Effector CD8-positive, alpha-beta T cell (primary cell): Measurements from ENCODE around the gene OR2M5.

Source experiments
- DNase-seq: peaks from one replicate; lab custom pipeline; 2025; lab: John Stamatoyannopoulos, UW
- total RNA-seq, 4 experiments: gene quantifications; one replicate each; lab custom pipeline; 2026; lab: John Stamatoyannopoulos, UW

The OR2M5 gene, protein sequence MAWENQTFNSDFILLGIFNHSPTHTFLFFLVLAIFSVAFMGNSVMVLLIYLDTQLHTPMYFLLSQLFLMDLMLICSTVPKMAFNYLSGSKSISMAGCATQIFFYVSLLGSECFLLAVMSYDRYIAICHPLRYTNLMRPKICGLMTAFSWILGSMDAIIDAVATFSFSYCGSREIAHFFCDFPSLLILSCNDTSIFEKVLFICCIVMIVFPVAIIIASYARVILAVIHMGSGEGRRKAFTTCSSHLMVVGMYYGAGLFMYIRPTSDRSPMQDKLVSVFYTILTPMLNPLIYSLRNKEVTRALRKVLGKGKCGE
- 0 reads per million in 4 experiments for total RNA-seq

DNA sequence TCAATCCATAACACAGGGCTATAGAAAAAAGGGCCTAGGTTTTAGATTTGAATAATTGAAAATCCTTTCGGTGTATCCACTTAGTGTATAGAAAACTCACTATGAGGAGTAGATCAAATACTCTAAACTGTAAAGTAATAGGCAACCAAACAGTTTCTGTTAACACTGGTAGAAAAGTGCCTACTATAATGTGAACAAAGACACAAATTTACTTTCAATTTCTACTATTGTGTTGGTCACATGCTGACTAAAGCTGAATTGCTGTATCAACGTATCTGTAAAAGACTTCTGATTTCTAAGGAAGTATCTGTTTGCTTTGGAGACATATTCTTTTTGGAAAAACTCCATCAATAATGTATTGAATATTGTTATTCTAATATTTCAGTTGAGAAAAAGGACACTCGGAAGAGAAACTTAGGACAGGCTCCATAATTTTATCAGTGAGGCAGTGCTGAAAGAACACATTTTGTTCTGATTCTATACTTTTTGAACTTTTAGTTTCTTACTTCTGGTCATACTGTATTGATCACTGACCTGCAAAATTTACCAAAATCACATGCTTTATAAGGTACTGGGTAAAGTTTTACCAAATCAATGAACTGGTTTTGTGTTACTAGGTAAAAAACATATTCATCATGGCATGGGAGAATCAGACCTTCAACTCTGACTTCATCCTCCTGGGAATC is at the start of gene OR2M5:
TSS of gene OR2M5 (plus strand) at position 636 of the 686 bp plus-strand sequence. CDS start at position 636, 0 bp downstream.
- no peak for DNase-seq

GRCh38 chr1:248098529-248098928 is 46.4 kb upstream of the OR2M5 start:
- no peak for DNase-seq

GRCh38 chr1:248102847-248103246 is 42.1 kb upstream of the OR2M5 start:
- DNase-seq = no peak

GRCh38 chr1:248111157-248111556 is 33.8 kb upstream of the OR2M5 start:
- DNase-seq = no peak

DNA sequence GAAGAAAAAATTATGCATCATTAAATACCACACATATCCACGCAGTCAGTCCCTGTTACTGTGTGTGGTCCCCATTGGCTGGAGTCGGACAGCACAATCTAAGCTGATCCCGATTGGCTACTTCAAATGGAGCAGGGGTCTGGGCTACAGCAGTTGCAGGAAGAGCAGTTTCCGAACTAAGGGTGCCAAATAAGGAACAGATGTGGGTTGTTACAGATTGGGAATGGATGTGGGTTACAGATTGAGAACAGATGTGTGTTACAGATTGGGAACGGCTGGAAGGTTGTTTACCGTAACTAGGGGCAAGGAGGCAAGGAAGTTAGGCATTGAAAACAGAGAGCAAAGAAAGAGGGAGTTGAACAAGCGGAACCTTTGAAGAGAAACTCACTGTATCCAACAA is 30.1 kb upstream of the OR2M5 start:
- DNase-seq = no peak

GRCh38 chr1:248127653-248128052 is 17.3 kb upstream of the OR2M5 start:
- no peak for DNase-seq

DNA sequence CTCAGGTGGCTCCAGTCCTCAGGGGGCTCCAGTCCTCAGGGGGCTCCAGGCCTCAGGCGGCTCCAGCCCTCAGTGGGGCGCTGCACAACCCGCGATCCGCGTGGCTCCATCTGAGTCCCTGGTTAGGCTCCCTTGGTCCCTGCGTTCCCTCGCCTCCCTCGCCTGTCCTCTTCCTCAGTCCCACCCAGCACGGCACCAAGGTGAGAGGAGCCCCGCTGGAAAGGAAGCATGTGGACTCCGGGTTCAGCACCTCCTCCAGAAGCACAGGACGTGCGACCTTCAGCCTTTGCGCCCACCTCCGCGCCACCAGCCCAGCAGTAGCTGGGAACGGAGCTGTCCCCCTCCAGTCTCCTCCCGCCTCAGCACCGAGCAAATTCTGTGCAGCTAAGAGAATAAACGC is 8.1 kb upstream of the OR2M5 start:
- no peak for DNase-seq

- no peak for DNase-seq
These were observed 4.1 kb upstream of the OR2M5 start for GRCh38 chr1:248140846-248141245.

- no peak for DNase-seq
These were observed 1.6 kb upstream of the OR2M5 start for GRCh38 chr1:248143311-248143710.

DNA sequence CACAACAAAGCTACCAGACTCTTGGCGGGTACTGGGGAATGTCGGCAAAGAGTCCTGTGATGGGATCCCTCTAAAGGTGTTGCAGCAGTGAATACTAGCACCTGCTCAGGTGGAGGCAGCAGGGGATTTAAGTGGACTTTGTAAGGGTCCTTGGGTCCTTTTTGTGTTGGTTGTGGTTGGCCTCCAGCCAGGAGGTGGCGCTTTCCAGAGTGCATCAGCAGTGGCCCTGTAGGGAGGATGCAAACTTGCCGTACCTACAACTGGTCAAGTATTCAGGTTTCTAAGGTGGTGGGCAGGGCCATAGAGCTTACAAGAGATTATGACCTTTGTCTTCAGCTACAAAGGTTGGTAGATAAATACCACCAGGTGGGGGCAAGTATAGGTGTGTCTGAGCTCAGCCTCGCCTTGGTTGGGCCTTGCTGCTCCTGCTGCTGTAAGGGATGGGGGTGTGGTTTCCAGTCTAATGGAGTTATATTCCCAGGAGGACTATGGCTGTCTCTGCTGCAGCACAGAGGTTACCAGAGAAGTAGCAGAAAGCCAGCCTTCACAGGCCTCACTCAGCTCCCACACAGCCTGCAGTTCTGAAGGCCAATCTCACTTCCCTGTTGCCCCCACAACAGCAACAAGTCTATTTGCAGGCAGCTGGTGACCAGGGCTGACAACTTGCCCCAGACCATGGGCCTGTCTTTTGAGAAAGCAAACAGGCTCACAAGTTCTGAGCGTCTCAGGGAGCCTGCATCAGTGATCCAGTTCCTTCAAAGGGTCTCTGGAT is 7.3 kb downstream of the OR2M5 start:
- DNase-seq = no peak

- DNase-seq = no peak
These were observed 11.0 kb downstream of the OR2M5 start for GRCh38 chr1:248155927-248156326.

DNA sequence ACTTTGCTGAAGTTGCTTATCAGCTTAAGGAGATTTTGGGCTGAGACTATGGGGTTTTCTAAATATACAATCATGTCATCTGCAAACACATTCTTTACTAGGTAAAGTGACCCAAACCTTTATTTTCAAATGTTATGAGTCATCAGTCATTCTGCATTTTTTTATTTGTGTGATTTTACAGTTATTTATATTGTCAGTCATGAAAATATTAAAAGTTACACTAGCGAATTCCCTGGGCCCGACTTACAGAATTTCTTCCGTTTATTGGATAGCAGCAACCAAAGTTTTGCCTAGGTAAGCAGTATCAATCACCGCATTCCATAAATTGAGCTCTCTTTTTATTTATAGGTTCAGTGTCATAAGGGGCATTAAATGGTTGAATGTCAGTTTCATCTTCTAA is 13.8 kb downstream of the OR2M5 start:
- DNase-seq = no peak

DNA sequence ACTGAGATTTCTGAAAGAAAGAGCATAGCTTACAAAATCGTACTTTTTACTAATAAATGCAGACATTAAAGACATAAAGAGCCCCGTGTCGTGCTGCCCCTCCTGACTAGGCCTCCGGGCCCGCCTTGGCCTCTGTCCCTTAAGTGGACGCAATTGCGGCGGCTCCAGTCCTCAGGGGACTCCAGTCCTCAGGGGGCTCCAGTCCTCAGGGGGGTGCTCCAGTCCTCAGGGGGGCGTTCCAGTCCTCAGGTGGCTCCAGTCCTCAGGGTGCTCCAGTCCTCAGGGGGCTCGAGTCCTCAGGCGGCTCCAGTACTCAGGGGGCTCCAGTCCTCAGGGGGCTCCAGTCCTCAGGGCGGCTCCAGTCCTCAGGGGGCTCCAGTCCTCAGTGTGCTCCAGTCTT is 19.1 kb downstream of the OR2M5 start:
- no peak for DNase-seq

- DNase-seq = no peak
These were observed 20.2 kb downstream of the OR2M5 start for GRCh38 chr1:248165186-248165585.

- no peak for DNase-seq
These were observed 29.6 kb downstream of the OR2M5 start, which contains the start of gene OR2M2 for GRCh38 chr1:248174521-248174920. OR2M2 (plus strand) TSS chr1:248174821; CDS start chr1:248179986, 5,165 bp downstream.

GRCh38 chr1:248183996-248184395 is 39.0 kb downstream of the OR2M5 start:
- DNase-seq = no peak

DNA sequence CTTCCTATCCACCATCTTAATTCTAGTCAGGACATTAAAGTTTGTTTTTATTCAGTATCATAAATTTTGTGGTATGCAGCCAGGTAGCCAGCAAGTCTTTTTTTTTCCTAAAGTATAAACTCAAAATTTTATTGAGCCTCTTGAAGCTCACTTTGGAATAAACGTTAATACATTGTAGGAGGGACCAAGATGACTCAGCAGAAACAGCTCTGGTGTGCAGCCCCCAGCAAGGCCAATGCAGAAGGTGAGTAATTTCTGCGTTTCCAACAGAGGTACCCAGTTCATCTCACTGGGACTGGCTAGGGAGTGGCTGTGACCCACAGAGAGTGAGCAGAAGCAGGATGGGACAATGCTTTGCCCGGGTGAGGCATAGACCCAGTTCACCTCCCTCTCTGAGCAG is 42.4 kb downstream of the OR2M5 start:
- DNase-seq = no peak

DNA sequence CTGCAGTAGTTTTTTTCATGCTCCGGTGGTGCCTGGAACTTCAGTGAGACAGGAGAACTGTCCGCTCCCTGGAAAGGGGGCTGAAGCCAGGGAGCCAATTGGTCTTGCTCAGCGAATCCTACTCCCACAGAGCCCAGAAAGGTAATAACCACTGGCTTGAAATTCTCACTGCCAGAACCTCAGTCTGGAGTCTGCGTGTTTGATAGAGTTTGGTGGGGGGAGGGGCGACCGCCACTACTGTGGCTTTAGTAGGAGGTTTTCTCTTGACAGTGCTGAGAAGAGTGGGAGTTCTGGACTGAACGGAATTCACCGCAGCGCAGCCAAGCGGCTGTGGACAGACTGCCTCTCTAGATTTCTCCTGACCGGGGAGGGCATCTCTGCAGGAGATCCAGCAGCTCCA is 44.1 kb downstream of the OR2M5 start:
- DNase-seq = no peak

DNA sequence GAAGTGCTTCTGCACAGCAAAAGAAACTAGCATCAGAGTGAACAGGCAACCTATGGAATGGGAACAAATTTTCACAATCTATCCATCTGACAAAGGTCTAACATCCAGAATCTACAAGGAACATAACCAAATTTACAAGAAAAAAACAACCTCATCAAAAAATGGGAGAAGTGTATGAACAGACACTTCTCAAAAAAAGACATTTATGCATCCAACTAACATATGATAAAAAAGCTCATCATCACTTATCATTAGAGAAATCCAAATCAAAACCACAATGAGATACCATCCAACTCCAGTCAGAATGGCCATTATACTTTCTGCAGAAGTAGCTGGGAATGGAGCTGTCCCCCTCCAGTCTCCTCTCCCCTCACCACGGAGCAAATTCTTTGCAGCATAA is 49.2 kb downstream of the OR2M5 start:
- no peak for DNase-seq
